Stimulated activated CD4-positive, alpha-beta T cell treated with anti-CD3 and anti-CD28 coated beads, TNF-alpha, amount 100 ng/mL, for 1 hour (primary cell): ENCODE measurements around the gene RNF215.

Experiments used
- DNase-seq, 3 donors: peaks; one replicate each; pipeline ENCODE4 v3.0.0-alpha.2; 2020; ENCODE audit warnings: low read depth in 3 of 3, low spot score in 1 of 3

RNF215 gene

GRCh38 chr22:30334646-30335045 is 52.6 kb downstream of the RNF215 start:
- no peak for DNase-seq

GRCh38 chr22:30333707-30334087 is 53.5 kb downstream of the RNF215 start:
- no peak for DNase-seq

- no peak for DNase-seq
These were observed 54.1 kb downstream of the RNF215 start for GRCh38 chr22:30332994-30333706.

GRCh38 chr22:30332551-30332950 is 54.7 kb downstream of the RNF215 start:
- DNase-seq = no peak
